NCI-H345 treated with DMSO at 0.1 percent for 48 hours (cell line): ENCODE data around the gene LGR4.

Experiments used
- DNase-seq: peaks from one replicate; lab custom pipeline; 2025; ENCODE audit not compliant: unreplicated experiment; lab: John Stamatoyannopoulos, UW

LGR4 gene

DNA sequence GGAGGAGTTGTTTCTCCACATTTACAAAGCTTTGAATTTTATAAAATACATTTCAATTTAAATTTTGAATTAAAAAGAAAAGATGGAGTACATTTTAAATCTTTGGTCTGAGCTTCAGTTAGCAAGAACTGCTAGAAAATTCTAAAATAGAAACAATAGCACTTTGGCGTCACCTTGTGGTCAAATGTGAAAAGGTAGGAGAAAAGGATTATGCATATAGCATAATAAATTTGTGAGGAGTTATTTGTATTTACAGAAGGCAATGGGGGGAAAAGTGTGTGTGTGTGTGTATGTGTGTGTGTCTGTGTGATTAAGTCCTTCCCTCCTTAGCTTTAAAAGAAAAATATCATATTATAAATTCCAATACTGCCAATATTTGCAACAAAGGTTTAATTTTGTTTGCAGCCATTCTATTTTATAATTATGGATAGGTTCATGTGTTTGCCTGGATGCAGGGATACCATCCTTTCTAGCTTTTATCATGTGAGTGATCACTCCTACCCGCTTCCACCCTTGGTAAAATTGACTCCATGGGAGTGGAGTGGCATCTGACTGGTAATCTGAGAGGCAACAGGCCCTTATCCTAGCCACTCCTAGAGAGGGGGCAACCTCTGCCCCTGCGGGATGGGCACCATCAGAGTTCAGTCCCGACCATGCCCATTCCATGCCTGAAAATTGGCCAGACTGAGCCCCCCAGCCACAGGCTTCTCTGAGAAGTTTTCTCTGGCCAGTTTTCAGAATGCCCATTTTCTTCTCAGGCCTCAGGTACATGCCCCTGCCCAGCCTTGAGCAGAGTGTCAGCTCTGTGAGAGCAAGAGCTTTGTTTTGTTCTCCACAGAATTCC, 13.6 kb upstream of the LGR4 start:
- DNase-seq = peak; percentile 57

DNA sequence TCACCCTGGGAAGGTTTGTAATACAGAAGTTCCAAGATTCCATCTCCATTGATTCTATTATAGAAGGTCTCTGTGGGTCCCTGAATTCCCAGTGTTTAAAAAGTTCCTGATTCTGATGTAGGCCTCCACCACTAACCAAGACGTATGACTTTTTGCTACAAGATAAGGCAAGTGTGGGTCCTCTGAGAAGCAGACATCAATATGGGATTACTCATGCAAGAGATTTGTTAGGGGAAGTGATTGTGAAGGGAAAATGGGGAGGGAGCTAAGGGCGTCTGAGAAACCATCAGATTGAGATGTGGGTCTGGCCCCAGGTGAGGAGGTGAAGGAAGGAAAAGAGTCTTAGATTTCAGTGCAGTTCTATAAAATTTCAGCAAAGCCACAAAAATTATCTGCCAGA, 10.2 kb upstream of the LGR4 start:
- DNase-seq = no peak

DNA sequence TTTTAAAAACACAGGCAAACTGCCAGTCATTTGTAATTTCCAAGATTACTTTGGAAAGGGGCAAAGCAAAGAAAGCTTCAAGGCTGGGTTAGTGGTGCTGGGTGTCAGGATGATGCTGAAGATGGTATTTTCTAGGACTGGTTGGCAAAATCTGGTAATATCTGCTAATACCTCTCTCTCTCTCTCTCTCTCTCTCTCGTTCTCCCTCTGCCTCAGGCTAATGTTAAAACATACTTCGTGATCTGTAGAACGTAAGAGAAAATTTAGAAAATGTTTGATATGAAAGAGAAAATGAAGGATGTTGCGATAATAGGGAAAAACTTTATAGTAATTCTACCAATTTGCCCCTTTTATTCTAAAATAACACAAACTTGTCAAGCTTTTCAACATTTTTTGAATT, 9.4 kb upstream of the LGR4 start:
- no peak for DNase-seq

DNA sequence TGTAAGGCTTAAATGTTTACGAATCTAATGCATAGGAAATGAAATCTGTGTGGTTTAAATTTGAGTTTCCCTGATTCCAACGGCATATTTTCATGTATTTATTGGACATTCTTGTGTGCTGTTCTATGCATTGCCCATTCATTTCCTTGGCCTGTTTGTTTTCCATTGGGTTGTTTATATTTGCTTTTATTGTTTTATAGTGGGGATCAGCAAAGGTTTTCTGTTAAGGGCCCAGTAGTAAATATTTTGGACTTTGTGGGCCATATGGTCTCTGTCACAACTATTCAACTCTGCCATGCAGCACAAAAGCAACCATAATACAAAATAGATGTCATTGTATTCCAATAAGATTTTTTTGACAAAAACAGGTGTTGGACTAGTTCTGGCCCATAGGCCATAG, 5.2 kb upstream of the LGR4 start:
- DNase-seq = no peak

DNA sequence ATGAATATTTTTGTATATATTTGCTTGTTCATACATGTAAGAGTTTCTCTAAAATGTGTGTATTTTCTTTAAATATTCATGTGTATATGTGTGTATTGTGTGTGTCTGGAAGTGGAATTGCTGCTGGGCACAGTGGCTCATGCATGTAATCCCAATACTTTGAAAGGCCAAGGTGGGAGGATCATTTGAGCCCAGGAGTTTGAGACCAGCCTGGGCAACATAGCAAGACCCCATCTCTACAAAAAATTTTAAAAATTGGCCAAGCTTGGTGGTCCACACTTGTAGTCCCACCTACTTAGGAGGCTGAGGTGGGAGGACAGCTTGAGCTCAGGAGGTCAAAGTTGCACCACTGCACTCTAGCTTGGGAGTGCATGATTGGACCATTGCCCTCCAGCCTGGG, 4.7 kb upstream of the LGR4 start:
- no peak for DNase-seq

DNA sequence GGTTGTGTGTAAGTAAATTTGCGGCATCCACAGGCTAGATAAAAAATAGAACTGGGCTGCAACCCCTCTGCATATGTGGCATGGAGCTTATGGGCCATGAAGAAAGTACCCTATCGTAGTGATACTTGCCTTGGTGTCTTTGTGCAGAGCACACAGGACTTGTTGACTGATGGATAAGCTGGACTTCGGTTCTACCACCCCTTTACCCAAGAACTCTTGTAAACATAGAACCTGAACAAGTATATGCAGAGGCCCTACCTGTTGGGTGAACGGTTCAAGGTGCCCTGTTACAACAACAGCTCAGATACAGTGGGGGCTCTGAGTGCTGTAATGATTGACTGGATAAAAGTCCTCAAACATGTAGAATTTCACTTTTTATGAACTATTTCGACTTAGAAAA, 3.0 kb upstream of the LGR4 start:
- DNase-seq = no peak

DNA sequence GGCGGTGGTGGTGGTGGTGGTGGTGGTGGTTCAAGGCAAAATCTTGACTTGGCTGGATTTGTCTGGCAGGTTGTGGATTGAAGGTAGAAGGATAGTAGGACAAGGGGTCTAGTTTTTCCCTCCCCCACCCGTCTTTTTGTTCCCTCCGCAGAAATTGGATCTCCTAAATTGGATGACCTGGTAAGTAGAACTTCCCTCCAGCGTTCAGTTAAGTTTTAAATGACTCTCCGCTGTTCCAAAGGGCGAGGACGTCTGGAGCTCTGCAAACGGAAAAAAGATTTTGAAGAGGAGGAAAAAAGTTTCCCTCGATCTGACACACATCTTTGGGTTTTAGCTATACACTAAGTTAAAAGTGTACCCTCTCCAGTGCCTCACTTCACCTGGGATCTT, 422 bp upstream of the LGR4 start:
- DNase-seq = no peak

DNA sequence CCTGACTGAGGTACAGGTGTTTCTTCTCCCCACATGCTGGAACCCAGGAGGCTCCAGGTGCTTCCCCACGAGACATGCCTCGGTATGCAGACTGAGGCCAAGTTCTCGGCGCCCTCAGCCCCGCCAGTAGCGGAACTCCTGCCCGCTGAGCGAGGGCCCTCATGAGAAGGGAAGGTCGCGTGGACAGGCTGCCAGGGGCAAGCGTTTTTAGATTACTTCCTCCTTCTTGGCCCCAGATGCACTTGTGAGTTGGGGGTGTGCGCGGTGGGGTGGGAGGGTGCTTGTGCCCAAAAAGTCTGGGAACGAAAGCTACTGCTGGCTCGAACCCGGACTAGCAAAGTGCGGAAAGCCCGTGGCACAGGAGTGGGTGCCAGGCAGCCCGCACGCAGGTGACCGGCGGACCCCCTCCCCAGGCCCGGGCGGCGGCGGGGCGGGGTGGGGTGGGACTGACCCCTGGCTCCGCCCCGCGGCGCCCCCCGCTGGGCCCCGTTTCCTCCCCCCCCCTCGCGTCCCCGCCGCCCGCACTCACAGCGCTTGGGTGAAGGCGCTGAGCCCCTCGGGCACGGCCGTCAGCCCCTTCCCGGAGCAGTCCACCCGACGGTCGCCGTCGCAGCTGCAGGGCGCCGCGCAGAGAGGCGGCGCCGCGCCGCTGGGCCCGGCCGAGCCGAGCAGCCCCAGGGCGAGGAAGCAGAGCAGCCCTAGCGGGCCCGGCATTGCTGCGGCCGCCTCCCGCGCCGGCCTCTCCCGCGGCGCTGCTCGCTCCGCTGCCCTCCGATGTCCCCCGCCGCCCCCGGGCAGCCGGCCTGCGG, 797 bp downstream of the LGR4 start:
- no peak for DNase-seq

DNA sequence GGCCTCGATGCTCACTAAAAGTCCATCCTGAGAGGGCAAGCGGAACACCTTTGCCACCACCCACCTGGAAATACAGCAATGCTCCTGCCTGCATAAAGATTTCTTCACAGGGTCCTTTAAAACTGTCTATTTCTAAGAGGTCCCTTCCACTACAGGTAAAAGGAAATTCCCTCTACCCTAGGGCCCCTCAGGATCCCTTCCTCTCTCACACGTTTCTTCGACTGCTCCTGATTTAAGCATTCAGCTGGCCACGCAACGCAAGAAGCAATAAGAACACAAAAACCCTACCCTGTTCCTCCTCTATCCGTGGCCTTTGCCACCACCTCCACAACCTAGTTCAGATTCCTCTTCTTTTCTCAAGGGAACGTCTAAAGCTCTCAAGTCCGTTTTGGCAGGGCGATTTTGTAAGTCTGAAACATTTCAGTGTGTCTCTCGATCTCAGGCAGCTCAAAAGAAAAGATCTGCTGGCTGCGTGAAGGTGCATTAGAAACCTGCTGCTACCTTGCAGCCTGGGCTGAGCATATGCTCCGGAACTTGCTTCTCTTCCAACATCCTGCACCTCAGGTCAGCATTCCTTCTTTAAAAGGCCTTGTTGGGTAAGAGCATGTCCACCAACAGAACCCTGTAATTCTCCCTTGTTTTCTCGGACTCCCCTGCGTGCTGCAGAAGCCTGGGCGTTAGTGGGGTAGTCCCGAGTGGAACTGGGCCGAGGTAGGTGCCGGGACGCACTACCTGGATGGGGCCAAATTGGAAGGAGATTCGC, 1.6 kb downstream of the LGR4 start:
- DNase-seq = no peak

DNA sequence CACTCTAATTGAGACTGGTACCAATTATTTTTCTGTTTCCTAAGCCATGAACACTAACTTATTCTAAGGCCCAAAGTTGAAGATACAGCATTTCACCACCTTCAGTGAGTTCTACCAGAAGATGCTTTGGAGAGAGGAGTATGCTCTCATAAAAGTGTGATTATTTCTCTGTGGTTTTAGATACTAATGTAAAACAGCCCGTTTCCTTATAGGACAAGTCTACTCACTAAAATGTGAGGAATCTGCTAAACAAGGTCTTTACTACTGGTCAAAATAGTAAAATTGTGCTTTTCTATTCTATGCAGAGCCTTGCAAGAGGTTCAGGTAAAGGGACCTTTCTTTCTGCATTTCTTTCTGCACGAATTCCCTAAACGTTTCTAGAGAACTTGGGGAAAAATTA, 2.4 kb downstream of the LGR4 start:
- no peak for DNase-seq

DNA sequence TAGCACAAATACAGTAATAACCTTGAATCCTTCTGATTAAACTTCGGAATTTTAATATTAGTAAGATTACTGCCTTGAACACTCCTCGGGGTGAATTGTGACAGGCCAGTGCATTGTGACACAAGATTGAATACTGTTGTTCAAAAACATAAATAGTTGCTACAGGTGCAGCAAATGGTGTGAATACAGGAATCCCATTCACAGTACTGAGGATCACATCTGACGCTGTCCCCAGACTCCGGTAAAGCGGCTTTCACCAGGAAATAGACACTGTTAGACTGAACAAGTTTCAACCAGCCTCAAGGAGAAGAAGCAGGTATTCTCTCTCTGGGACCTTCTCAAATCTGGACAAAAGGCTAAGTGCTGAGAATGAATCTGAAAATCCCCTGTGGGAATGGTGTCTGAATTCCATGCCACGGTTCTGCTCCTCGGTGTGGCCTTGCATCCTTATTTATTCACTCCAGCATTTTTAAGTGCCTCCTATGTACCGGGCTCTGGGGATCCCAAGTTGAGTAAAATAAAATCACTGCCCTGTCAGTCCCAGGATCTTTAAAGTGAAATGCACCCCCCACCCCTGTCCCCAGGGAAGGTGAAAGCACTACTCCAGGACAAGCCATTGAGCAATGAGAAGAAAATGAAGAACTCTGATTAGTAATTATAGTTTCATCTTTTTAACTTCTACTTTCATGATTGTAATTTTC, 3.4 kb downstream of the LGR4 start:
- no peak for DNase-seq

DNA sequence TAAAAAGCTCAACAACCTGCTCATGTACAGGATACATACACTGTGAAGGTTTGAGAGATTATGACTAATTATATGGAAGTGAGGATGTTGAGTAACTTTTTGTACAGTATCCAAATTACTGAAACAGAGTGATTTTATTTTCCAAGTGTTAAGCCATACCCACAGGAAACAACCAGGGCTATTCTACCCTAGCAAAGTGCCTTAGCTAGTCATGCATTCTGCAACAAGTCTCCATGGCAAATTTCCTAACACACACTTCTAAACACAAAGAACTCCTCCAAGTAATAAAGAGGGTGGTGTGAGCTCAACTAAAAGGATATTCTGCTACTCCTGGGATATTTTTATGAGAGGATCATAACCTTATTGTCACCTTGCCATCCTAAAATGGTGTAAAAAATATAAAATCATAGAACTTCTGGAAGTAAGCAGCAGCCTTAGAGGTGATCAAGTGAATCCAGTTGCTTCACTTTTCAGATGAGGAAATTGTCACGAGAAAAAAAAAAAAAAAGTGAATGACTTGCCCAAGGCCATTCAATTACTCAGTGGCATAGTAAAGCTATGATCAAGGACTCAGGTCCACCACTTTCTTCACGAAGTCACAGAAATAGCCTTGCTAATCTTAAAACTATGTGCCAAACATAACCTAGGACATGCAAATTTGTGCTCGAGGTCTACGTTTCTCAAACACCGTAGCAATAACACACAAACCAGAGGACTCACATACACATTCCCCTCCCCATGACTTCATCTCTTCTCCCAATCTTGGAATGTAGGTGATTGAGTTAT, 4.2 kb downstream of the LGR4 start:
- DNase-seq = no peak

DNA sequence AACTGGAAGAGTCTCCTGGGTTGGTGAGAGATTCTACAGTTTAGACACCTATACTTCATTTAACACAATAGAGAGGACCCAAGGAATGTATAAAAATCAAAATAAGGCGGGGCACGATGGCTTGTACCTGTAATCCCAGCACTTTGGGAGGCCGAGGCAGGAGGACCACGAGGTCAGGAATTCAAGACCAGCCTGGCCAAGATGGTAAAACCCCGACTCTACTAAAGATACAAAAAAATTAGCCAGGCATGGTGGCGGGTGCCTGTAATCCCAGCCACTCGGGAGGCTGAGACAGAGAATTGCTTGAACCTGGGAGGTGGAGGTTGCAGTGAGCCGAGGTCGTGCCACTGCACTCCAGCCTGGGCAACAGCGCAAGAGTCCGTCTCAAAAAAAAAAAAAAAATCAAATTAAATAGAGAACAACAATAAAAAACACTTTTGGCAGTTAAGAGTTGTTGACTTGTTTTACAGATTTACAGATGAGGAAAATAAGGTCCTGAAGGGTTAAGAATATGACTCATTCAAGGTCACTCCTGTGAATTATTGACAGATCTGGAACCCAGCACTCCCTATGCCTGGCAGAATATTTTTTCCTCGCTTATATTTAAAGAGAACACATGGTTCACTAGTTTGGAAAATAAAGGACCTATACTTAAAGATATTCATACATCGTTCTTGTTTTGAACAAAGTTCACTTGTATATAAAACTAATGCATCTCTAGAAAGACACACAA, 5.2 kb downstream of the LGR4 start:
- DNase-seq = no peak

DNA sequence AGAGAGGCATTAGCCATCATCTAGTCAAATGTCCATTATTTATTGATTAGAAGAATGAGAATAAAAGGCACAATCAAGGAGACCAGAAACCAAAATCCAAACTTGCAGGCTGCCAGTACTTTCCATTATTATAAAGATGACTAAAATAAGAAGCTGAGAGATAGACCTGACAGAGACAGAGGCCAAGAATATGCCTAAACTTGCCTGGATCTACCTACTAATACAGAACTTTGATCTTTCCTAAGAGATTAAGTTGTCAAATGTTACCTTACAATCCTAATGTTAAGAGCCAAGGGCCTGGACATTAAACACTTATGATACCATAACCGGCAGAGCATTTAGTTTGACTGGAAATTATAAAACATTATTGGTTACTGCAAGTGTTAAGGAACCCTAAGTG, 6.2 kb downstream of the LGR4 start:
- no peak for DNase-seq

DNA sequence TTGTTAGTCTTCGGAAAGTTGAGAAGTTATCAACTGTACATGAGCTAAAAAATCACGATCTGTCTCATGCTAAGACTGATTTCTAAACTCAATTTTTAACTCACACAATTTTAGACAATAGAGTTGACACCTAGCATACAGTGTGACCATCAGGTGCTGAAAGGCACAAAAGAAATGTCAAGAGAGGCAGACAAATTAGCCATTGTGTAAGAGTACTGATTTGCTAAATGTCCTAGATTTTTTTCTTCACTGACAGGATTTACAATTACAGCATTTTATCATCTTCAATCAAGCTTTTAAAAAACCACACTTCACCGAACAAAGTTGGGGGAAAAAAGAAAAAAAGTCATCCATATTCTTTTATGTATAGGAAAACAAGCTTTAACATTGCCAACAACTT, 7.0 kb downstream of the LGR4 start:
- no peak for DNase-seq

DNA sequence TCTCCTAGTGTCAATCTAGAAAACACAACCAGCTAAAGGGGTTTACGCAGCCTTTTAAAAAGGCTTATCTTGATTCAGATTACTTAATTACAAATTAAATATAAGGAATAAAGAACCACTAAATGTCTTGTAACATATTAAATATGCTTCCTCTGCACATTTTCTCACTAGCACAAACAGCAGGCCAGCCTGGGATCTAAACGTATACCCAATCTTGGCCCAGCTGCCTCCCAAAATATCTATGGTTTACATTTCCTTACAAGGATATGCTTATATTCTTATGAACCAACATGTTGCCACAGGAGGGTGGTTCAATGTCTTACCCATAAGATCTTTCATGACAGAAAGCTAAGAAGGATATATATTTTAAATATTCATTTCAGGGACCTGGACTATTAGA, 7.7 kb downstream of the LGR4 start:
- DNase-seq = no peak

DNA sequence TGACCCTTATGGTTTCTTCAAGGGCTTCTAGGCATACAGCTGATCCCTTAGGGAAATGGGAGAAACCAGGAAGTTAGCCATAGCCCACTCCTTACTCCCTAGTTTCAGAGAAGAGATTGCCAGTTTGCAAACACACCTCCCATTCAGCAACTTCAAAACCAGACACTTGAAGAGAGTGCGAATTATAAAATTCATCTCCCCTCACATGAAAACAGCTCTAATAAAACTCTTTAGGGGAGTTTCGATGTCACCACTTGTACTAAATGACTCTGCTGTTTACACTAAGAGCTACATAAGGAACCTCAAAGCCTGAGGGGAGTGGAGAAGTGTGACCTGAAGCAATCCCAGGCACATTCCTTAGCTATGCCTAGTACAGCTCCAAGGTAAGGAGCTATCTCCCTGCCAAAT, 8.3 kb downstream of the LGR4 start:
- no peak for DNase-seq

DNA sequence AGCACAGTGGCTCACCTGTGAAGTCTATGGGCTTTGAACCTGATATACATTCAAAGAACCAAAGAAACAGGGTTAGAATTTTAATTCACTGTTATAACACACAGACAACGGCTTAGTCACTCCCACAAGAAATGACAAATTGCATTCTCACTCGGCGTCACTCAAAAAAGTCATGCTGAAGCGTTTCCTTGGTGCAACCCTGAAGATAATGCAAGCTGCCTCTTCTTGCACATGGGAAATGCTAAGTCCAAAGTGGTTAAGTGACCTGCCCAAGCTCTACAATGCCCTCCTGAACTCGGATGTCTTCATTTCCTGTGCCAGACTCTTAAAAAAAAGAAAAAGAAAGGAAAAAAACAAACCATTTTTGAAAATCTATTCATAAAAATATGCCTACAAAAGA, 10.0 kb downstream of the LGR4 start:
- no peak for DNase-seq

DNA sequence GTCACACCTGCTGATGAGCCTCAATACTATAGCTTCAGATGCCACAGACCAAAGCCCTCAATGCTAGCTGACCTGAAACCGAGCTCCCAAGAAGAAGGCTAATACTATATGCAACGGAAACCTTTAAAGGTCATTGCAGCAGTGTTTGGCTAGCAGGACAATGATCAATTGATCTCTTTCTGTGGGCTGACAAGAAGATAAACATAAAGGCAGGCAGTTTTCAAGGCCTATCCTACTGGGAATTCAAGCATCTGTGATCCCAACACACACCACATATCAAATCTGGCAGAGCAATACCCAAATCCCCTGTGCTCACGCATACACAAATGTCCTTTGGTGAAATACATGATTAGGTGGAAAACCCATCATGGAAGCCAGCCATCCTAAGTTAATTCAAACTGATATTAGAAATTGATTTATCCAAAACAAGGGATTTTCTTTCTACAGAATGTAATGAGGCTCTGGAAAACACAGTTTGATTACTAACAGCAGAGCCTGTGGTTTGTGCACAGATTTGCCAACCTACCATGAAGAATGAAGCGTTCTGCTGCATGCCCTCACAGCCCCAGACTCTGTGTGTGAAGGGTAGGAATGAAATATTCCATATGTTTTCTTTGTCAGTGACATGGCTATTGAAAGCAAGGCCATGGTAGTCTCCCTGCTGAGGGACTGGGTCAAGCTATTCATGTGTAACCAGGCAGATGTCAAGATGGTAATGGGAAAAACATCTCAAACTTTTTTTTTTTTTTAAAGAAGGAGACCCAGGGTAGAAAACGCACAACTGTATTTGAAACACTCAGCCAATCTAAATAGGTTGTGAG, 12.2 kb downstream of the LGR4 start:
- DNase-seq = no peak
